NOMO-1 (cell line): ENCODE data around the gene HTR1B.

Source experiments
- DNase-seq, 2 experiments: peaks; one replicate each; lab custom pipeline; 2025; ENCODE audit not compliant: unreplicated experiment in 2 of 2; lab: John Stamatoyannopoulos, UW

The HTR1B gene, protein sequence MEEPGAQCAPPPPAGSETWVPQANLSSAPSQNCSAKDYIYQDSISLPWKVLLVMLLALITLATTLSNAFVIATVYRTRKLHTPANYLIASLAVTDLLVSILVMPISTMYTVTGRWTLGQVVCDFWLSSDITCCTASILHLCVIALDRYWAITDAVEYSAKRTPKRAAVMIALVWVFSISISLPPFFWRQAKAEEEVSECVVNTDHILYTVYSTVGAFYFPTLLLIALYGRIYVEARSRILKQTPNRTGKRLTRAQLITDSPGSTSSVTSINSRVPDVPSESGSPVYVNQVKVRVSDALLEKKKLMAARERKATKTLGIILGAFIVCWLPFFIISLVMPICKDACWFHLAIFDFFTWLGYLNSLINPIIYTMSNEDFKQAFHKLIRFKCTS

GRCh38 chr6:77463308-77463860 lies at the start of gene HTR1B:
TSS of gene HTR1B (minus strand) at chr6:77463491. CDS start at chr6:77463403, 88 bp downstream.
- DNase-seq, result no peak

- DNase-seq, result no peak
Observed at GRCh38 chr6:77512554-77512953, 49.3 kb upstream of the HTR1B start.

- no peak for DNase-seq
Observed at GRCh38 chr6:77511860-77512259, 48.6 kb upstream of the HTR1B start.

DNA sequence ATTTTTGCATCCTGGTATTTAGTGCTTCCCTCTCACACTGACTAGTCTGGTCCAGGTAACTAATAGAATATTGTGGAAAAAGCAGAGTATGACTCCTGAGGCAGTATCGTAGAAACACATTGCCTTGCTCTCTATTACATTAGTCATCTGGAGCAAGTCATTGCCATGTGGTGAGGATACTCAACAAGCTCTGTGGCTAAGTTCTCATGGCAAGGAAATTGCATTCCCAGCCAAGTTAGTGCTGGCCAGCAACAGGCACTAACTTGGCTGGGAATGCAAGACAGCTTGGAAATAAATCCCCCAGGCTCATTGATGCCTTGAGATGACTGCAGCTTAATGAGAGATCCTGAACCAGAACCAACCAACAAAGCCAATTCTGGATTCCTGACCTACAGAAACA lies 39.7 kb upstream of the HTR1B start:
- no peak for DNase-seq

DNA sequence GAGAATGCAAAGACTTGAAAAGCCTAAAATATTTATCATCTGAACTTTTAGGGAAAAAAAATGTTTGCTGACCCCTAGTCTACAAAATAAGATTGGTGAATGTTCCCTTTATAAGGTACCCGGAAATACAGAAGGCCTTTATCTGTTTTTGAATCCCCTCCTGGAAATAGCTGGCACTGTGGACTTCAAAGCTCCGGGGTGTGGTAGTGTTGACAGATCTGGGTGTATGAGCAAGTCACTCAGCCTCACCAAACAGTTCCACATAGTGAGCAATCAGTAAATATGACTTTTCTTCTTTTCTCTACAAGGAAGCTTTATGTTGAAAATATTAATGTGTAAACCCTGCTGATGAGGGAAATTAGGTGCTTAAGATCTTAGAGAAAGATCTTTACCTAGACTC lies 29.2 kb upstream of the HTR1B start:
- no peak for DNase-seq

- no peak for DNase-seq
Observed at GRCh38 chr6:77487808-77488425, 24.6 kb upstream of the HTR1B start.

GRCh38 chr6:77482981-77483380 lies 19.7 kb upstream of the HTR1B start:
- DNase-seq, result no peak

GRCh38 chr6:77474973-77475372 lies 11.7 kb upstream of the HTR1B start:
- DNase-seq, result no peak

DNA sequence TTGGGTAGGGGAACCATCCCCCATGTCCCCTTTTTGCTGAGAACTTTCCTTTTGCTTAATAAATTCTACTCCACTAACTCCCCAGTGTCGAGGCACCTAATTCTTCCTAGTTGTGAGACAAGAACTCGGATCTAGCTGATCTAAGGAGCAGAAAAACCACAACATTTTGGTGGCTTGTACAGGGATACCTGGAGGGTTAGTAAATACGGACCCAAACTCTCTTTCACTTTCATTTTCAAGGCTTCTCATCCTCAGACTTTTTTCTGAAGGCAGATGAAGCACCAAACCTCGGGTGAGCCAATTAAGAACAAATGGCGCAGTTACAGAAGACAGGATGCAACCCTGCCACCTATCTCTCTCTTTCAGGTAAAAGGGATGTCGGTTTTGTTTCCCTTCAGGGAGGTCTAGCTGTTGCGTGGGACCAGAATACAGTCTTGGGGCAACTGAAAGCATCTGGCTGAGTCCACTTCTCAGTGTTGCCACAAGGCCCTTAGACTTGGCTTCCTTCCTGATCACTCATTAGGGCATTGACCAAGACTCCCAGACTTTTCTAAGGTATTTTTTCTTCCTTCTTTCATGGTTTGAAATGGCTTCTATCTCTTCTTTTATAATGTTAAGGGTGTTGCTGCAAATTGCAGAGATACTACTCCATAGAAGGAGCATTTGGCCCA lies 11.1 kb upstream of the HTR1B start:
- no peak for DNase-seq

GRCh38 chr6:77470983-77471382 lies 7.7 kb upstream of the HTR1B start:
- DNase-seq, result no peak

GRCh38 chr6:77468939-77469338 lies 5.6 kb upstream of the HTR1B start:
- DNase-seq, result no peak

DNA sequence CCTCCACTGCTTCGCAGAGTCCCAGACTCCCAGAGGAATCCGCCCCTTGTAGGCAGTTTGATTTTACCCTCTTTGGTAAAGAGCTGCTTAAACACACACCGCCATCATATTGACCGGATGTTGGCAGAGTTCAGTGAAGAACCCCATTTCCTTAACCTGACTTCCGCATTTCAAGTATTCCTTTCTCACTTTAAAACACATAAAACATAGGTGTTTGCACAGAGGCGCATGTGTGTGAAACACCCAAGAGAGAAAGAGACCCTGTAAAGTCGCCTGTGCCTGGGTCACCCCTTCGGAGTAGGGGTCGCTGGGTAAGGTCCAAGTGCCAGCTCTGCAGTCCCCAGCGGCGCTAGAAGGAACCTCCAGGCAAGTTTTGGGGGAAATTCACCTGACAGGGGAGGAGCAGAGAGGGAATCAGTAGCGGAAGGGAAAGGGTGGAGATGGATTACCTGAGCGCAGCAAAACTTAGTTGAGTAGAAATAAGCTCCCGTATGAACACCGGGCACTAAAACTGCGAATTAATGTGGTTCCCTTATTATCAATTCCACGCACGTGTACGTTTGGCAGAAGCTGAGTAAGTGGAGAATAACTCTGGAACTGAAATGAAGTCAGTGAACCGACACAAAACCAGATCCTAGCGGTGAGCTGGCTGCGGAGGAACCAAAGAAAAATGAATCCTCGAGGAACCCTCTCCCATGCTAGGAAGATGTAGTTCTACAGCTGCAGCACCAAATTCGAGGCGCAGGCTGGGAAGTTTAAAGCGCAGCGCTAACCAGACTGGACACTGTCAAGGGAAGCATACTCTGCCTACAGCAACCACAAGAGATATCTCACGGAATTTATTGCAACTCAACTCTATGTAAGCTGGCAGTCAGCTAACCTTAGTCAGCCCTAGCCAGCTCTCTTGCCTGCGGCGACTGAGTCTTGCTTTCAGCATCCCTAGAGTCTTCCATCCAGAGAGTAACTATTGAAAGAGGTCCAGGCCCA lies 3.5 kb upstream of the HTR1B start:
- no peak for DNase-seq

DNA sequence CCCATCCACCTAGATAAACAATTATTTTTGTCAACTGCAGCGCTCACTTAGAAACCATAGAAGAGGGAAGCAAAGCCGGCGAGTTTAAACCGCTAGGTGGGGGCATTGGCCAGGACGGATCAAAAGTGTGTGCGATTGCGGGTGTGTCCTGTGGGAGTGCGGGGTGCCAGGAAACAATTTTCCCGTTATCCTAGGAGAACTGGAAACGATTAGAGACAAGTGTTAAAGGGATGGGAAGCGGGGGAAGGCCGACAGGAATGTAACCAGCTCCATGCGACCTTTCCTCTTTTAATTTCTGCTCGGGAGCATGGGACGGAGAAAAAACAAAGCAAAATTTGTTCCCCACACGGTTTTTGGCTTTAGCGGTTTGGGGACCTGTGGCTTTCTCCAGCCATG lies 2.8 kb upstream of the HTR1B start:
- DNase-seq, result no peak

GRCh38 chr6:77464495-77464867 lies 1.2 kb upstream of the HTR1B start:
- DNase-seq, result no peak

- DNase-seq, result no peak
Observed at GRCh38 chr6:77463861-77464494, 687 bp upstream of the HTR1B start.

- DNase-seq, result no peak
Observed at GRCh38 chr6:77462359-77463307, 658 bp downstream of the HTR1B start.

DNA sequence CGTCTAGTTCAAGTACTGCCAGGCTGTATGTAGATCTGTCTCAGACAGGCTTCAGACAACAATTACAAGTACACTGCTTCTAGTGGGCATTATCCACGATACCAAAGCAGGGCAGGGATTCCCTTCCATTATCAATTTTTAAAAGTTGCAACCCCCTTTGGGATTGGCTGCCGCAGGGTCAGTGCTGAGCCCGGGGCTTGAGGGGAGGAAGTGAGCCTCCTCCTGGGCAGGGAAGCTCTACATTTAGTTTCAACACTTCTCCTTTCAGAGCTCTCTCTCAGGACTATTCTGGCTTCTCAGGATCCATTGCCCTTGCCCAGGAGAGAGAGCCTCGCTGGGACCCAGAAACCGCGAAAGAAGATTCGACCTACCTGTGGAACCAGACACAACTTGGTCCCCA lies 1.5 kb downstream of the HTR1B start:
- no peak for DNase-seq

- no peak for DNase-seq
Observed at GRCh38 chr6:77458421-77458820, 4.9 kb downstream of the HTR1B start.
